Stimulated activated naive CD8-positive, alpha-beta T cell treated with anti-CD3 and anti-CD28 coated beads, Interleukin-15, amount 100 ng/mL, for 72 hours (primary cell): Measurements from ENCODE around the gene DPAGT1.
A peak's percentile ranks its signal among the peaks of the same experiment; 100 is the strongest.
"Not testable (repeated sequence)": the region's sequence is repeated elsewhere in the genome, so short reads cannot be mapped to it uniquely, and the experiment has no call there.

ENCODE experiments used
- ATAC-seq: fragments of 150-1000 bp; cut with Tn5 transposase; 2 replicates; pipeline ENCODE4 v1.10.0; 2021; ENCODE audit warnings: mild to moderate bottlenecking, moderate library complexity
- DNase-seq, 2 donors: peaks; one replicate each; pipeline ENCODE4 v3.0.0; 2021 to 2022
- H3K27ac Mint-ChIP-seq, 2 donors: one replicate each; pipeline ENCODE4 v1.8.0; 2022; ENCODE audit warnings: mild to moderate bottlenecking in 2 of 2, mixed read lengths in 2 of 2, moderate library complexity in 2 of 2
- H3K27me3 Mint-ChIP-seq: one replicate; pipeline ENCODE4 v1.8.0; 2022; ENCODE audit warnings: mixed read lengths
- H3K4me1 Mint-ChIP-seq: one replicate; pipeline ENCODE4 v1.8.0; 2022; ENCODE audit warnings: mild to moderate bottlenecking, mixed read lengths
- H3K4me3 Mint-ChIP-seq, 2 donors: one replicate each; pipeline ENCODE4 v1.8.0; 2022; ENCODE audit warnings: mild to moderate bottlenecking in 2 of 2, mixed read lengths in 2 of 2, moderate library complexity in 1 of 2
- H3K9me3 Mint-ChIP-seq, 2 donors: one replicate each; pipeline ENCODE4 v1.8.0; 2022; ENCODE audit warnings: mixed read lengths in 2 of 2

Gene DPAGT1

DNA sequence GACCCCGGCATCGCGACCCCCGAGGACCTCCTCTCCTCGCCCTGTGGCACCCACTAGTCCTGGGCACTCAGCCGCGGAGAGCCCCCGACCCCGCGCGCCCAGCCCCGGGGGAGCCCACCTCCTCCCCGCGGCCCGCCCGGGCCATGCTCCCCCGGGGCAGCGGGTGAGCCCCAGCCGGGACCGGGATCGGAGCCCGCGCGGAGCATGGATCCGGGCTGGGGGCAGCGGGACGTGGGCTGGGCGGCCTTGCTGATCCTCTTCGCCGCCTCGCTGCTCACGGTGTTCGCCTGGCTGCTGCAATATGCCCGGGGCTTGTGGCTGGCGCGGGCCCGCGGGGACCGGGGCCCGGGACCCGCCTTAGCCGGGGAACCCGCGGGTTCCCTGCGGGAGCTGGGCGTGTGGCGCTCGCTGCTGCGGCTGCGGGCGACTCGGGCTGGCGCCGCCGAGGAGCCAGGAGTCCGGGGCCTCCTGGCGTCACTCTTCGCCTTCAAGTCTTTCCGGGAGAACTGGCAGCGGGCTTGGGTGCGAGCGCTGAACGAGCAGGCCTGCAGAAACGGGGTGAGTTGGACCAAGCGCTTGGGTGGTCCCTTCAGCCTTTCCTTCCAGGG, 6.0 kb upstream of the DPAGT1 start:
- H3K4me3 Mint-ChIP-seq, result peak overlapping the region; percentile 96
- H3K4me1 Mint-ChIP-seq, result peaks cover 57% of the 10 kb centered on the region

DNA sequence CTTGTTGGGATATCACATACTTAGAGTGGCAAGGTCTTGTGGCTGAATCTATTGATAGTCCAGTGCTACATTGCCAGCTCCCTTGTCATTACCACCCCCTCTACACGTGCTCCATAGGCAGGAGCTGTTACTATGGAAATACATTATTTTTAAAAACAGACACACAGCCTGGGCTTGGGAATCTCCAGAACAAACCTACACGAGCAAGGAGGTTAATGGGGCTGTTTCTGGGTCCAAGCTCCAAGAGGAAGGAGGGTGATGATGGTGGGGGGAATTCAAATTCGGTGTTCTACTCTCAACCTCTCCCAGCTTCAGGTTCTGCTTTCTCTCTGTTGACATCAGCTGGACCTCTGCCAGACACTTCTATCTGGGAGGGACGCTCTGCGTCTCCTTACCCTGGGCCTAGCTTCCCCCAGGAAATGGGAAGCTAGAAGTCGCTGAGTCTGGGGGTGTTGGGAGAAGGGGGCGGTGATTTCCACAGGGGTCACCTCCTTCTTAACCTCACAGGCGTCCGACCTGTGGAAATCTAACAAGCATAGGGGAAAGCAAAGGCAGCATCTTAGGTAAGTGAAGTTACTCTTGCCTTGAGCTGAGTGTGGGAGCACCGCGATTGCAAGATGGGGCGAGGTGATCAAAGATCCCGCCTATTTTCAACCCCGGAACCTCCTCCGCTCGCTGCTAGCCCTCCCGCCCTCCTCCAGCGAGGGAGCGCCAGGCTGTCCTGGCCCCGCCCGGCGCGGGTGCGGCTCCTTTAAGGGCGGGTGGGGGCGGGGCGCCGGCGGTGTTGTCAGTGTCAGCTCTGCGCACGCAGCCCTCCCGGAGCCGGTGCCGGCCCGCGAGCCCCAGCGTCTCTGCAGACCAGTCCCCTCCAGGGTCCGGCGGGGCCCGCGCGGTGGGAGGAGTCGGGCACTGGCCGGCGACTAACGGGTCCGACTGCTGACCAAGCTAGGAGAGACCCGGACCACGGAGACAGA, 5.2 kb upstream of the DPAGT1 start, which contains the start of gene C2CD2L:
C2CD2L (plus strand) TSS at position 781 of the 974 bp plus-strand sequence. CDS start 398 bp downstream, outside the sequence.
- Mint-ChIP-seq H3K9me3 (no peaks in the 10 kb centered on the region), H3K27ac (peak within 1 kb of the TSS; percentile 97), H3K27me3 (no peaks in the 10 kb centered on the region), H3K4me1 (peaks cover 56% of the 10 kb centered on the region), H3K4me3 (peak within 1 kb of the TSS; percentile 96)
- DNase-seq (peak; percentile 86 to 91), ATAC-seq (peak; percentile 93)

More for the DNA sequence above, 6.0 kb upstream of the DPAGT1 start:
- DNase-seq, result peak in 1 of 2 donors; percentile 19
- ATAC-seq, result peak; percentile 42
- Mint-ChIP-seq H3K27me3 (no peaks in the 10 kb centered on the region), H3K27ac (peak overlapping the region; percentile 37 to 92), H3K9me3 (no peaks in the 10 kb centered on the region)

DNA sequence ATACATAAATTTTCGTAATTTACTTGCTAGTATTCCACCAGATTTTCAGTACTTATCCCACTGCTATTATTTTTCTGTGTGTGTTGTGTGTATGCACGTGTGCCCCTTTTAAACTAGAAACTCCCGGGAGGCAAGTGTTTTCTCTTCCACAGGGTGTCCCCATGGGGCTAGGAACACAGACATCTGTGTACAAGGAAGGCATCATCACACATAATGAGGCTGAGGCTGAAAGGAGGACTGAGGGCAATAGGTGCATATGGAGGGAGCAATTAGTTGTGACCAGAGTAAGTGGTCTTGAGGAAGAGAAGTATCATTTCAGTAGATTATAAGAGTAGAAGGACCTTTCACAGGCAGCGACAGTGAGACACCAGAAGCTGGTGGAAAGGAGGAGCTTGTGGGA, 2.1 kb upstream of the DPAGT1 start:
- Mint-ChIP-seq H3K27me3 (no peaks in the 10 kb centered on the region), H3K4me3 (no peak overlapping the region), H3K27ac (no peak overlapping the region), H3K9me3 (no peaks in the 10 kb centered on the region), H3K4me1 (peaks cover 48% of the 10 kb centered on the region)
- DNase-seq (no peak), ATAC-seq (no peak)

DNA sequence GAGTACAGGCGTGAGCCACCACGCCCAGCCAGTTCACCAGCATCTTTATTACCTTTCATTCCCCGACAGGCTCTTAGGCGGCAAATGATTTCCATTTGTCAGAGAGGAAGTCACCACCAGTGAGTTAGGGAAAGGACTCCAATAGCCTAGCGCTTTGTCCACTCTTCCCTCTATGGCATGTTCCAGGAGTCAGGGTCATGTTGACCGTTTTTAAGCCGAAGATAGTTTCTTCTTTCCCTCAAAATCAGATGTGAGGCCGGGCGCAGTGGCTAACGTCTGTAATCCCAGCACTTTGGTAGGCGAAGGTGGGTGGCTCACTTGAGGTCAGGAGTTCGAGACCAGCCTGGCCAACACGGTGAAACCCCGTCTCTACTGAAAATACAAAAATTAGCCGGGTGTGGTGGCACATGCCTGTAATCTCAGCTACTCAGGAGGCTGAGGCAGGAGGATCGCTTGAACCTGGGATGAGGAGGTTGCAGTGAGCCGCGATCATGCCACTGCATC, 1.6 kb upstream of the DPAGT1 start:
- Mint-ChIP-seq H3K4me1 (peaks cover 47% of the 10 kb centered on the region), H3K4me3 (peak overlapping the region; percentile 71 to 84)
- H3K9me3 Mint-ChIP-seq, ATAC-seq, DNase-seq, H3K27me3 Mint-ChIP-seq, H3K27ac Mint-ChIP-seq: not testable (repeated sequence)

DNA sequence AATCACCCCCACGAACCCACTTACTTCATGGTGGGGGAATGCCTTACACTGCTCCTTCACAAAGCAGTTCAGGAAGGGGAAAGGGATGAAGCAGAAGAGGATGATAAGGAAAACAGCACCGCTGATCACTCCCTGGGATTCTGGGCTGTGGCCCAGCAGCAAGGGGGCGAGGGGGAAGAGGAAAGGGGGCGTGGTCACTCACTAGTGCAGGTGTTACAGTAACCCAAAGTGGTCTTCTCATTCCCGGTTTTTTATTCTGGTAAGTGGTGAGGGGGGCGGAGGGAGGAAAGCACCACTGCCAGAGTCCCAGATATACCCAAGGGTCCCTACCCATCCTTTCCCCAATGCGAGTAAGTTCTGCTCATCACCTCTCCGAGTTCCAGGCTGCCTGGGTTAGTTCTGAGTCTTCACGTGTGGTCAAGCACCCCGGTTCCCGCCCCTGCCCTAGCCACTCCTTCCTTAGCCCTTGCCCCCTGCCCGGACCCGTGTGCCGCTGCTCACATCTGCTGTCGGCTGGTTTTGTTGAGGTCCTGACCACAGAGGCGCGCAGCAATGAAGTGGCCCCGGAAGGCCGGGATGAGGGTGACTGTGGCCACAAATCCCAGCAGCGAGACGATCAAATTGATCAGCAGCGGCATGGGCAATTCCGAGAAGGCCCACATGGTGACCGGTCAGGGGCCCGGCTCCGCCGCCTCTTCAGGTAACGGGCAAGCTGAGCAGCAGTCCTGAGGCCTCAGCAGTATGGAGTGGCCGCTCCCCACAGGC, 477 bp downstream of the DPAGT1 start:
- no peak for DNase-seq
- Mint-ChIP-seq H3K27me3 (no peaks in the 10 kb centered on the region), H3K4me1 (peaks cover 44% of the 10 kb centered on the region), H3K9me3 (no peaks in the 10 kb centered on the region), H3K4me3 (peak overlapping the region; percentile 71 to 84), H3K27ac (peak overlapping the region; percentile 98 to 99)
- ATAC-seq, result peak; percentile 51

DNA sequence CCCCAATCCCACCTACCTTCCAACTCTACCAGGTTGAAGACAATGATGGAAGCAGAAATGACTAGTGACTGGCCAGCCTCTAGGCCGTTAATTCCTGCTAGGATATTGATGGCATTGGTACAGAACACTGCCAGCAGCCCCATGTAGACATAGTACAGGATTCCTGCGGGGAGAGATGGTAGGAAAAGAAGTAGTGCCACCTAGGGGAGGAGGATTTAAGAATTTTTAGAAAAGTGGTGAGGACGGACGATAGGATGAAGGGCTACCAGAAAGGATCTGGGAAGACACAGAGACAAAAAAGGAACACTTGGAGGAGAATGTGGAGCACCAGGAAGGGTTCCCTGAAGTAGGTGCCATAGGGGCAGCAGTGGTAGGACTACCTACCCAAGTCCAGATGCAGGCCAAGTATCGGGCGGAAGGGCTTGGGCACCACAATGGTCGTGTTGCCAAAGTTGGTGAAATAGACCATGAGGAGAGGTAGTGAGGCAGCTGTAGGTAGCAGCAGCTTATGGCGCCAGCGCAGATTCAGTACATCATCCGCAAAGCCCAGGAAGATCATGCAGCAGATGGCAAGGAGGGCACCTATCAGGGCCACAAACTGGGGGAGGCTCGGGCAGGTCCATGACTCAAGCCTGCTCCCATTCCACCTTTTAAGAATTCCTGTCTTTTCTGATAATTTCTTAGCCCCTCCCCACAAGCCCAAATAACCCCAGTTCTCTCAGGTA, 1.2 kb downstream of the DPAGT1 start:
- Mint-ChIP-seq H3K9me3 (no peaks in the 10 kb centered on the region), H3K27me3 (no peaks in the 10 kb centered on the region), H3K4me1 (peaks cover 47% of the 10 kb centered on the region), H3K27ac (peak overlapping the region; percentile 98 to 99), H3K4me3 (peak overlapping the region; percentile 71 to 84)
- DNase-seq (no peak), ATAC-seq (no peak)

DNA sequence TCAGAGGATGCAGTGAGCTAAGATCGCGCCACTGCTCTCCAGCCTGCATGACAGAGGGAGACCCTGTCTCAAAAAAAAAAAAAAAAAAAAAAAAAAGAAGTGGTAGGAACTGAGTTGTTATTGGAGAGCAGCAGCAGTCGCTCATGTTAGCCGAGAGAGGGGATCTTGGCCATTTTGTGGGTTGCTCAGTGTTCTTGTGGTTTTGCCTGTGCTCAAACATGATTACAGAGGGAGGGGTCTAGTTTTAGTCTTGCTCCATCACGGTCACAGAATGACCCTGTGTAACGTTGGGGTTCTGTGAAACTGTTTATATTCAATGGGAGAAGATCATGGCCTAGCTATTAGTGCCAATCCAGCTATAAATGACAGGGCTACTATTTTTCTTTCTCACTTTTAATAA, 1.9 kb downstream of the DPAGT1 start:
- ATAC-seq, result no peak
- H3K27ac Mint-ChIP-seq, result no peak overlapping the region

DNA sequence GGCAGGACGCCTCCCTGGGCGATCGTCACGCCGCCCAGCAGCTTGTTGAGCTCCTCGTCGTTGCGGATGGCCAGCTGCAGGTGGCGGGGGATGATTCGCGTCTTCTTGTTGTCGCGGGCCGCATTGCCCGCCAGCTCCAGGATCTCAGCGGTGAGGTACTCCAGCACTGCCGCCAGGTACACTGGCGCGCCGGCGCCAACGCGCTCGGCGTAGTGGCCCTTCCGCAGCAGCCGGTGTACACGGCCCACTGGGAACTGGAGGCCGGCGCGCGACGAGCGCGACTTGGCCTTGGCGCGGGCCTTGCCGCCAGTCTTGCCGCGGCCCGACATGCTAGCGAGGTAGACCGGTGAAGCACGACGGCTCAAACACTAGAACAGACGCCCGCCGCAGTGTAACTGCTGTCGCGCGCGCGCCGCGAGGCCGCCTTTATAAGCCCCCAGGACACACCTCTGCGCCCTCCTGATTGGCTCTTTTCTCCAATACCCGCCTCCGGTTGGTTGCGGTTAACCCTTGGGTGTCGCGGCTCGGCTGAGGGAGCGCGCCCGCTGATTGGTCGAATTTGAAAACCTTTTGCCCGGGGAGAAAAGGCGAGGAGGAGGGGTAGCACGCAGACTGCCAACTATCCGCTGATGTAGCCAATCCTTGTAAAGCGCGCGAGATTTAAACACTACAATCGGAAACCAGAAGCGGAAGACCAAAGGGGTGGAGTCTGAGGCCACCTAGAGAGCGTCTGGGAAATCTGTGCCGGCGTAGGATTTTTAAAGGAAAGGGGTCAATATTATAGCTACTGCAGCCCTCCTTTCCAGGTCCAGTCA, 6.4 kb downstream of the DPAGT1 start:
- peaks cover 66% of the 10 kb centered on the region for H3K4me1 Mint-ChIP-seq

More for the DNA sequence above, 1.9 kb downstream of the DPAGT1 start:
- no peak for DNase-seq
- Mint-ChIP-seq H3K27me3 (no peaks in the 10 kb centered on the region), H3K9me3 (no peaks in the 10 kb centered on the region), H3K4me3 (peak overlapping the region; percentile 22 to 84), H3K4me1 (peaks cover 47% of the 10 kb centered on the region)

DNA sequence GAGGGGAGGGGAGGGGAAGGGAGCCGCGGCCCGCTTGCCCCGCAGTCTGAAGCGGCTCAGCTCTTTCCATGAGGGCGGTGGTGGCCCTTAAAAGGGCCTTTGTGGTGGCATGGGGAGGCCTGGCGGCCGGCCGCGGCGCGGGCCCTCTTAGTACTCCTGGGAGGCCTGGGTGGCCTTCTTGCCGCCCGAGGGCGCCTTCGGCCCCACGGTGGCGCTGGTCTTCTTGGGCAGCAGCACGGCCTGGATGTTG, 6.9 kb downstream of the DPAGT1 start:
- Mint-ChIP-seq H3K27ac (peak overlapping the region; percentile 93 to 100), H3K4me3 (peak overlapping the region; percentile 89 to 94), H3K27me3 (no peaks in the 10 kb centered on the region), H3K9me3 (no peaks in the 10 kb centered on the region), H3K4me1 (peaks cover 66% of the 10 kb centered on the region)
- DNase-seq, result no peak
- ATAC-seq, result peak; percentile 49

More for the DNA sequence above, 6.4 kb downstream of the DPAGT1 start:
- DNase-seq (peak; percentile 99 to 100), ATAC-seq (peak; percentile 89)
- H3K27me3 Mint-ChIP-seq, result no peaks in the 10 kb centered on the region
- no peaks in the 10 kb centered on the region for H3K9me3 Mint-ChIP-seq
- H3K27ac Mint-ChIP-seq, result peak overlapping the region; percentile 93 to 100
- H3K4me3 Mint-ChIP-seq, result peak overlapping the region; percentile 89 to 94

DNA sequence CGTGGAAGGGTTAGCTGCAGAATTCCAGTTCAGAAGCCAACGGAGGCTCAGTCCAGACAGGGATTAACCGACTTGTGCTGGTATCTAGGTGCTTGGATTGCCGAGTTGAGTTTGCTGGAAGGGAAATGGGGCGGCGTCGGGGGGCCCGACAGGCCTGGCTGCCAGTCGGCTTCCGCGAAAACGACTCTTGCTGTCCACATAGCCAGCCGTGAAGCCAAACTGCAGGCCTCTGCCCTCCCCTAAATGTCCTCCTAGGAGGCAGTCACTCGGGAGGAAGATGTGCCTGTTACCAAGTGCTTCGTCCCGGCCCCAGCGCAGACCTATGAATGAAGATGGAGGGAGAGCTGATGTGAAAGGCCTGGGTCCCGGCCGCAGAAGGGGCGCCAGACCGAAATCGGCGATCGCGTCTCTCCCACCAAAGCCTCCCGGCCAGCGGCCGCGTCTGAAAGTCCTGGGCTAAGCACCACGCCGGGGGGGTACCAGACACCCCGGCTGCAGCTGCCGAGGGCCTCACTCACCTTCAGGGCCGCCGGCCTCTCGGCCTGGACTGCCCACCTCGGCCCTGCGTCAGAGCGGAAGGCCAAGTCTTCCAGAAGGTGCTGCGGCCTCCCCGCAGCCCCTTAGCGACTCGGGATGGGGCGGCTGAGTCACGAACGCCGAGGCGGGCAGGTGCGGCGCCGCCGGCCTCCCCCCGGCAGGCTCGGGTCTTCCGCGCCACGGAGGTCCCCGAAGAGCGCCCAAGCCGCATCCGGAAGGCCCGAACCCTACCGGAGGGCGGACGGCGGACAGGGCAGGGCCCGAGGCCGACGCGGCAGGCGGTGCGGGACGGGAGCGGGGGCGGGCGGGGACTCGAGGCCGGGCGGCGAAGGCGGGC, 7.5 kb downstream of the DPAGT1 start:
- peak; percentile 63 to 67 for DNase-seq
- peak overlapping the region; percentile 93 to 100 for H3K27ac Mint-ChIP-seq

DNA sequence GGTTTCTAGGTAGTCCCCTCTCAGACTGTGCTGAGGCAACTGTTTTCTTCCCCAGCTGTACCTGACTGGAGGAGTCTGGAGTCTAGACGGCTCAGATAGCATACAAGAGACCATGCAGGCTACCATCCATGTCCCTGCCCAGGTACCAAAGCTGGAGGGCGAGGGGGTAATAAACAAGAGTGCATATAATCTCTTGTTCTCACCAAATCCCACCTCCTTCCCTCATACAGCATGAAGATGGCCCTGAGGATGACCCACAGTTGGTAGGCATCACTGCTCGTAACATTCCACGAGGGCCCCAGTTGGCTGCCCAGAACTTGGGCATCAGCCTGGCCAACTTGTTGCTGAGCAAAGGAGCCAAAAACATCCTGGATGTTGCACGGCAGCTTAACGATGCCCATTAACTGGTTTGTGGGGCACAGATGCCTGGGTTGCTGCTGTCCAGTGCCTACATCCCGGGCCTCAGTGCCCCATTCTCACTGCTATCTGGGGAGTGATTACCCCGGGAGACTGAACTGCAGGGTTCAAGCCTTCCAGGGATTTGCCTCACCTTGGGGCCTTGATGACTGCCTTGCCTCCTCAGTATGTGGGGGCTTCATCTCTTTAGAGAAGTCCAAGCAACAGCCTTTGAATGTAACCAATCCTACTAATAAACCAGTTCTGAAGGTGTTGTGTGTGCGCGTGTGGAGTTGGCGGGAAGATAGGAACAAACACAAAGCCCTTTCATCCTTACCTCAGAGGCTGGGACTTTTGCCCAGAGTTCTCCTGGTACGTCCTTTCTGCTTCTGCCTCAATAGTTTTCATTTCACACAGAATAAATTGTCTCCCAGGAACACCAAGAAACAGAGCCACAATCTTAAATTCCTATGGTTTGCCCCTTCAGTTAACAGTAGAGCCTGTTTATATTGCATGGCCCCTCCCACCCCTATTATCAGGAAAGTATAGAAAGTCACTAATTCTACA, 8.5 kb downstream of the DPAGT1 start:
- Mint-ChIP-seq H3K4me3 (peak overlapping the region; percentile 85 to 94), H3K4me1 (peaks cover 57% of the 10 kb centered on the region)

More for the DNA sequence above, 7.5 kb downstream of the DPAGT1 start:
- Mint-ChIP-seq H3K9me3 (no peaks in the 10 kb centered on the region), H3K4me3 (peak overlapping the region; percentile 89 to 94), H3K27me3 (no peaks in the 10 kb centered on the region), H3K4me1 (peaks cover 63% of the 10 kb centered on the region)
- ATAC-seq, result peak; percentile 31

More for the DNA sequence above, 8.5 kb downstream of the DPAGT1 start:
- Mint-ChIP-seq H3K27ac (peak overlapping the region; percentile 88 to 100), H3K27me3 (no peaks in the 10 kb centered on the region), H3K9me3 (no peaks in the 10 kb centered on the region)
- ATAC-seq (no peak), DNase-seq (no peak)
